Central memory CD4-positive, alpha-beta T cell (primary cell): Measurements from ENCODE around the gene DNMT1.

Experiments used
- DNase-seq: peaks from one replicate; pipeline ENCODE4 v3.0.0; 2022

DNMT1 gene

GRCh38 chr19:10092648-10093294 is 102.0 kb downstream of the DNMT1 start:
- no peak for DNase-seq

- no peak for DNase-seq
Observed at GRCh38 chr19:10091895-10092641, 102.7 kb downstream of the DNMT1 start.

- no peak for DNase-seq
Observed at GRCh38 chr19:10091370-10091687, 103.4 kb downstream of the DNMT1 start.

- DNase-seq = no peak
Observed at GRCh38 chr19:10089801-10090375, 104.9 kb downstream of the DNMT1 start.

GRCh38 chr19:10088949-10089554 is 105.7 kb downstream of the DNMT1 start:
- DNase-seq = no peak

- no peak for DNase-seq
Observed at GRCh38 chr19:10087296-10088061, 107.3 kb downstream of the DNMT1 start.

- DNase-seq = no peak
Observed at GRCh38 chr19:10086591-10087192, 108.1 kb downstream of the DNMT1 start.

GRCh38 chr19:10085641-10086590 is 108.8 kb downstream of the DNMT1 start, which contains the start of gene SHFL:
TSS of gene SHFL (plus strand) at chr19:10086317. CDS start at chr19:10086428, 111 bp downstream.
- peak; percentile 77 for DNase-seq

GRCh38 chr19:10084803-10085202 is 110.0 kb downstream of the DNMT1 start:
- no peak for DNase-seq

GRCh38 chr19:10083911-10084310 is 110.8 kb downstream of the DNMT1 start:
- DNase-seq = no peak
